ENCODE results near the gene FEN1. TPM values are rescaled to one million over a fixed set of nuclear protein-coding genes. Genes with fewer than 3 reads are reported as not detected.

FEN1 gene
- total and polyA plus RNA-seq, 3 experiments from 2014 or later, result 15.4 to 121 (median 112) TPM

DNA sequence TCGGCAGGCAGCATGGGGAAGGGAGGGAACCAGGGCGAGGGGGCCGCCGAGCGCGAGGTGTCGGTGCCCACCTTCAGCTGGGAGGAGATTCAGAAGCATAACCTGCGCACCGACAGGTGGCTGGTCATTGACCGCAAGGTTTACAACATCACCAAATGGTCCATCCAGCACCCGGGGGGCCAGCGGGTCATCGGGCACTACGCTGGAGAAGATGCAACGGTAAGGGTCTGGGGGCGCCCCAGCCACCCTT lies 35.6 kb downstream of the FEN1 start:
- POLR2A ChIA-PET, result no interaction called here
- peak overlapping the region; percentile 64 for H3K4me3 ChIP-seq (ENCODE audit: low read length)

GRCh38 chr11:61828629-61829407 lies 36.1 kb downstream of the FEN1 start:
- Histone ChIP-seq H3K9me3 (ENCODE audit: low read length) (no peaks in the 10 kb centered on the region), H3K4me3 (ENCODE audit: low read length) (peak overlapping the region; percentile 64), H3K36me3 (ENCODE audit: insufficient read depth, low read length) (no peaks in the 10 kb centered on the region), H3K4me1 (ENCODE audit: insufficient read depth, low read length) (peaks cover 17% of the 10 kb centered on the region), H3K27ac (ENCODE audit: low read depth, low read length) (no peak overlapping the region), H3K27me3 (ENCODE audit: insufficient read depth, low read length, poor library complexity, severe bottlenecking) (no peaks in the 10 kb centered on the region)
- Mint-ChIP-seq H3K4me3 (peak overlapping the region; percentile 70 to 92 (median 85)), H3K27me3 (peaks cover 33 to 58% of the 10 kb centered on the region in 2 donors), H3K36me3 (no peaks in the 10 kb centered on the region), H3K9me3 (no peaks in the 10 kb centered on the region), H3K27ac (peak overlapping the region in 2 of 8 donors; percentile 58 to 90), H3K4me1 (peaks cover 10 to 57% (median 32%) of the 10 kb centered on the region in 3 donors)
- ChIA-PET POLR2A (no interaction called here), CTCF (interaction anchor here (0.9 to 1.6 kb wide), 4 partner anchors 13 to 32 kb away, joined by 3 to 8 read pairs (median 4); partner anchors contain the start of gene FADS1)
- DNase-seq, result peak in 1 of 5 donors; percentile 30

More for the DNA sequence above, 35.6 kb downstream of the FEN1 start:
- Mint-ChIP-seq H3K36me3 (no peaks in the 10 kb centered on the region), H3K27me3 (peaks cover 33 to 55% of the 10 kb centered on the region in 2 donors), H3K9me3 (no peaks in the 10 kb centered on the region), H3K4me1 (peaks cover 7 to 52% (median 27%) of the 10 kb centered on the region in 3 donors), H3K4me3 (peak overlapping the region; percentile 70 to 92 (median 85)), H3K27ac (peak overlapping the region in 2 of 8 donors; percentile 58 to 90)
- Histone ChIP-seq H3K4me1 (ENCODE audit: insufficient read depth, low read length) (peaks cover 12% of the 10 kb centered on the region), H3K27ac (ENCODE audit: low read depth, low read length) (no peak overlapping the region), H3K27me3 (ENCODE audit: insufficient read depth, low read length, poor library complexity, severe bottlenecking) (no peaks in the 10 kb centered on the region), H3K9me3 (ENCODE audit: low read length) (no peaks in the 10 kb centered on the region), H3K36me3 (ENCODE audit: insufficient read depth, low read length) (no peaks in the 10 kb centered on the region)
- CTCF ChIA-PET, result interaction anchor here (1.1 kb wide), 2 partner anchors 26 to 31 kb away, joined by 3 to 4 read pairs; no protein-coding TSS in a partner anchor
- DNase-seq, result peak in 1 of 5 donors; percentile 16

GRCh38 chr11:61829806-61830205 lies 37.1 kb downstream of the FEN1 start:
- Histone ChIP-seq H3K4me3 (ENCODE audit: low read length) (no peak overlapping the region), H3K9me3 (ENCODE audit: low read length) (no peaks in the 10 kb centered on the region), H3K27ac (ENCODE audit: low read depth, low read length) (no peak overlapping the region), H3K36me3 (ENCODE audit: insufficient read depth, low read length) (no peaks in the 10 kb centered on the region), H3K4me1 (ENCODE audit: insufficient read depth, low read length) (peaks cover 27% of the 10 kb centered on the region), H3K27me3 (ENCODE audit: insufficient read depth, low read length, poor library complexity, severe bottlenecking) (no peaks in the 10 kb centered on the region)
- no peaks in the 10 kb centered on the region for H3K36me3 Mint-ChIP-seq
- ChIA-PET CTCF (interaction anchor here (1.6 kb wide), 1 partner anchor 14 kb away, joined by 8 read pairs; the partner anchor contains the start of gene FADS1), POLR2A (no interaction called here)
- peak overlapping the region in 6 of 7 donors; percentile 38 to 92 (median 80) for H3K4me3 Mint-ChIP-seq
- H3K9me3 Mint-ChIP-seq, result no peaks in the 10 kb centered on the region
- DNase-seq, result no peak
- H3K27ac Mint-ChIP-seq, result peak overlapping the region in 2 of 8 donors; percentile 80 to 88
- H3K27me3 Mint-ChIP-seq, result peaks cover 33 to 54% of the 10 kb centered on the region in 2 donors
- peaks cover 19 to 66% (median 42%) of the 10 kb centered on the region in 3 donors for H3K4me1 Mint-ChIP-seq

DNA sequence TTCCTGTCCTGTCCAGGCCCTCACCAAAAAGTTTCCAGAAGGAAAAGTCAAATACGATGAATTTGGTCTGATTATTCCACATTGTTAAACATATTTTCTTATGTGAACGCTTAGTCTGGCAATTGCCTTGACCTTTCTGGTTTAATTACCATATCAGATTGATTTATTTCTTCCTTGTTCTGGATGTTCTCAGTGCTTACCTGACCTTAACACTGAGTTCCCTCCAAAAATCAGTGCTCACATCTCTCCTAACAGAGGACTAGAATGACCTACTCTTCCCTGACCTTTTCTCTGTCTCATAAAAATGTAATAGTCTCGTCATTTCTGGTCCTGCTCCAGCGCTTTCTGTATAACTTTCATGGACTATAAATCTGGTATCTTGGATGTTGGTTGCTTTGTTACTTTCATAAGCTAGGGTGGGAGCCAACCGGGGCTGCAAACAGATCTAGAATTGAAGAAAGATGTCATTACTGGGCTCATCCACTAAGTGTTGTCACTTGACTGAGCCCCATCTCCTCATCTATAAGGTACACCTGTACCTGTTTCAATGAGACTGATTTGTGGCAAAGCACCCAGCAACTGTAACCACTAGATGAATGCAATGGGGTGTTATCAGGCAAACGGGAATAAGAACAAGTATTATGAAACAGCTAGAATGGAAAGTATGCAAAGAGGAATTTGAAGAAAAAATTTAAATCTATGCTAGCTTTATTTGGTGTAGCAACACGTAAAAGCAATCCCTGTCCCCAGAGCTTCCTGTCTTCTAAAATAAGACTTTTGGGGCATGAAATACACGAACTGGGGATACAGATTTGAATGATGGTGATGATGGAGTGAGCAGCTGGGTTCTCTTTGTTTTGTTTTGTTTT lies 37.8 kb downstream of the FEN1 start:
- H3K9me3 ChIP-seq (ENCODE audit: low read length), result no peaks in the 10 kb centered on the region
- H3K27me3 ChIP-seq (ENCODE audit: insufficient read depth, low read length, poor library complexity, severe bottlenecking), result no peaks in the 10 kb centered on the region
- Mint-ChIP-seq H3K27ac (peak overlapping the region in 1 of 8 donors; percentile 41), H3K4me1 (peaks cover 22 to 71% (median 46%) of the 10 kb centered on the region in 3 donors), H3K36me3 (no peaks in the 10 kb centered on the region), H3K9me3 (no peaks in the 10 kb centered on the region), H3K4me3 (peak overlapping the region in 3 of 7 donors; percentile 13 to 54 (median 37)), H3K27me3 (peaks cover 31 to 51% of the 10 kb centered on the region in 2 donors)
- H3K36me3 ChIP-seq (ENCODE audit: insufficient read depth, low read length), result no peaks in the 10 kb centered on the region
- ChIA-PET CTCF (interaction anchor here (0.8 to 1.6 kb wide), 2 partner anchors 14 to 15 kb away, joined by 3 to 8 read pairs; partner anchors contain the start of gene FADS1), POLR2A (no interaction called here)
- no peak overlapping the region for H3K27ac ChIP-seq (ENCODE audit: low read depth, low read length)
- no peak for DNase-seq
- H3K4me1 ChIP-seq (ENCODE audit: insufficient read depth, low read length), result peaks cover 34% of the 10 kb centered on the region
- no peak overlapping the region for H3K4me3 ChIP-seq (ENCODE audit: low read length)

DNA sequence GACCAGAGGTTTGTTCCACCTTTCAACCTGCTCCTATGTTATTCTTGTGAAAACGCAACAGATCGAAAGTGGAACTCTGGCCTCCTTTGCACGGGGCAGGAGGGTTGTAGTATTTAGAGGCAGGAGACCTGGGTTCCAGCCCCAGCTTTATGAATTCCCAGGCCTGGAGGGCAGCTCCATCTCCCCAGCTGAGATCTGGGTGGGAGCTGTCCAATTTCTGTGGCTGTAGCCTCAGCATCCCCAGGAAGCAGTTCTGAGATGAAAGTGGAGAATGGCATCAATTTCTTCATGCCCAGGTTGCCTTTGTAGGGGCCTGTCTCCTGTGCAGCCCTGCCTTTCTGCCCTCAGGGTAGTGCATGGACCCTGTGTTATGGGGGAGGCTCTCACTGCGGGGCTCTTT lies 39.5 kb downstream of the FEN1 start:
- ChIA-PET CTCF (no interaction called here), POLR2A (no interaction called here)
- Histone ChIP-seq H3K4me3 (ENCODE audit: low read length) (no peak overlapping the region), H3K27me3 (ENCODE audit: insufficient read depth, low read length, poor library complexity, severe bottlenecking) (no peaks in the 10 kb centered on the region), H3K36me3 (ENCODE audit: insufficient read depth, low read length) (no peaks in the 10 kb centered on the region), H3K4me1 (ENCODE audit: insufficient read depth, low read length) (peaks cover 34% of the 10 kb centered on the region), H3K9me3 (ENCODE audit: low read length) (no peaks in the 10 kb centered on the region), H3K27ac (ENCODE audit: low read depth, low read length) (no peak overlapping the region)
- Mint-ChIP-seq H3K9me3 (no peaks in the 10 kb centered on the region), H3K36me3 (no peaks in the 10 kb centered on the region), H3K27me3 (peaks cover 24 to 36% of the 10 kb centered on the region in 2 donors), H3K4me1 (peaks cover 26 to 64% (median 48%) of the 10 kb centered on the region in 3 donors), H3K4me3 (no peak overlapping the region), H3K27ac (peak overlapping the region in 1 of 8 donors; percentile 31)
- no peak for DNase-seq

GRCh38 chr11:61832754-61833153 lies 40.0 kb downstream of the FEN1 start:
- Histone ChIP-seq H3K4me1 (ENCODE audit: insufficient read depth, low read length) (peaks cover 34% of the 10 kb centered on the region), H3K9me3 (ENCODE audit: low read length) (no peaks in the 10 kb centered on the region), H3K27ac (ENCODE audit: low read depth, low read length) (no peak overlapping the region), H3K36me3 (ENCODE audit: insufficient read depth, low read length) (no peaks in the 10 kb centered on the region), H3K4me3 (ENCODE audit: low read length) (no peak overlapping the region), H3K27me3 (ENCODE audit: insufficient read depth, low read length, poor library complexity, severe bottlenecking) (no peaks in the 10 kb centered on the region)
- Mint-ChIP-seq H3K27me3 (peaks cover 24 to 35% of the 10 kb centered on the region in 2 donors), H3K4me3 (no peak overlapping the region), H3K27ac (peak overlapping the region in 1 of 8 donors; percentile 74), H3K4me1 (peaks cover 26 to 63% (median 46%) of the 10 kb centered on the region in 3 donors), H3K36me3 (no peaks in the 10 kb centered on the region), H3K9me3 (no peaks in the 10 kb centered on the region)
- CTCF ChIA-PET, result no interaction called here
- no peak for DNase-seq
- POLR2A ChIA-PET, result no interaction called here

- no peaks in the 10 kb centered on the region for H3K36me3 Mint-ChIP-seq
- H3K4me3 Mint-ChIP-seq, result peak overlapping the region in 3 of 7 donors; percentile 9 to 69 (median 61)
- Histone ChIP-seq H3K27me3 (ENCODE audit: insufficient read depth, low read length, poor library complexity, severe bottlenecking) (no peaks in the 10 kb centered on the region), H3K36me3 (ENCODE audit: insufficient read depth, low read length) (no peaks in the 10 kb centered on the region), H3K9me3 (ENCODE audit: low read length) (no peaks in the 10 kb centered on the region), H3K27ac (ENCODE audit: low read depth, low read length) (peak overlapping the region; percentile 71), H3K4me1 (ENCODE audit: insufficient read depth, low read length) (peaks cover 34% of the 10 kb centered on the region), H3K4me3 (ENCODE audit: low read length) (no peak overlapping the region)
- peaks cover 18 to 30% of the 10 kb centered on the region in 2 donors for H3K27me3 Mint-ChIP-seq
- ChIA-PET CTCF (no interaction called here), POLR2A (no interaction called here)
- DNase-seq, result no peak
- no peaks in the 10 kb centered on the region for H3K9me3 Mint-ChIP-seq
- peak overlapping the region in 3 of 8 donors; percentile 73 to 98 (median 73) for H3K27ac Mint-ChIP-seq
- peaks cover 25 to 63% (median 38%) of the 10 kb centered on the region in 3 donors for H3K4me1 Mint-ChIP-seq
Observed at GRCh38 chr11:61833471-61833870, 40.8 kb downstream of the FEN1 start.

Measured in CD8-positive, alpha-beta memory T cell (primary cell).